Naive thymus-derived CD8-positive, alpha-beta T cell (primary cell): ENCODE results near the gene SERPINA3. TPM values are rescaled to one million over a fixed set of nuclear protein-coding genes. Genes with fewer than 3 reads are reported as not detected.
"Not testable (repeated sequence)": the region's sequence is repeated elsewhere in the genome, so short reads cannot be mapped to it uniquely, and the experiment has no call there.

Source experiments
- ATAC-seq, 2 donors: fragments of 150-1000 bp; cut with Tn5 transposase in 1 of 2; sonication (Bioruptor Pico), chemical (Tn5 transposase) in 1 of 2; 1 replicate in 1 of 2; 2 replicates in 1 of 2; pipeline ENCODE4 v1.10.0; 2021; ENCODE audit warnings: mild to moderate bottlenecking in 2 of 2, moderate library complexity in 2 of 2
- POLR2A ChIA-PET: fragments of 350-600 bp; sonication (Branson Sonifier 250); formaldehyde crosslinking; loops from one replicate; lab custom pipeline; 2021; ENCODE audit warnings: antibody characterized with exemption; lab: Charles Lee
- DNase-seq, 10 donors: peaks; one replicate each; pipeline versions ENCODE4 v3.0.0 to v3.0.0-alpha.2; 2020 to 2022
- H3K27ac Mint-ChIP-seq, 10 donors: one replicate each; pipeline ENCODE4 v1.8.0; 2020 to 2022; ENCODE audit warnings: mild to moderate bottlenecking in 10 of 10, mixed read lengths in 10 of 10, moderate library complexity in 4 of 10, inconsistent platforms in 1 of 10
- H3K27me3 Mint-ChIP-seq, 5 donors: one replicate each; pipeline ENCODE4 v1.8.0; 2021 to 2022; ENCODE audit warnings: mixed read lengths in 5 of 5
- H3K36me3 Mint-ChIP-seq, 3 donors: one replicate each; pipeline ENCODE4 v1.8.0; 2020 to 2022; ENCODE audit warnings: mixed read lengths in 3 of 3, mild to moderate bottlenecking in 2 of 3, inconsistent platforms in 1 of 3
- H3K4me1 Mint-ChIP-seq, 4 donors: one replicate each; pipeline ENCODE4 v1.8.0; 2021 to 2022; ENCODE audit warnings: mixed read lengths in 4 of 4
- H3K4me3 Mint-ChIP-seq, 10 donors: one replicate each; pipeline ENCODE4 v1.8.0; 2020 to 2022; ENCODE audit warnings: mild to moderate bottlenecking in 10 of 10, mixed read lengths in 10 of 10, moderate library complexity in 6 of 10, inconsistent platforms in 1 of 10
- H3K9me3 Mint-ChIP-seq, 9 donors: one replicate each; pipeline ENCODE4 v1.8.0; 2020 to 2022; ENCODE audit warnings: mixed read lengths in 9 of 9, mild to moderate bottlenecking in 3 of 9, inconsistent platforms in 1 of 9, moderate library complexity in 1 of 9
- polyA plus RNA-seq, 3 donors: library from polyadenylated mRNA; unstranded; fragments of 300-500 nt; fragmentation: Illumina TruSeq; gene quantifications; one replicate each; pipeline ENCODE4 v1.2.3, GENCODE V29; 2021
- total RNA-seq, 8 experiments: library from RNA in 2 of 8; stranded (reverse) in 2 of 8; gene quantifications; one replicate each; pipeline ENCODE4 v1.2.3 and lab custom pipeline; 2021 to 2026

SERPINA3 gene
- total and polyA plus RNA-seq, 5 experiments from 2014 or later, result not detected

DNA sequence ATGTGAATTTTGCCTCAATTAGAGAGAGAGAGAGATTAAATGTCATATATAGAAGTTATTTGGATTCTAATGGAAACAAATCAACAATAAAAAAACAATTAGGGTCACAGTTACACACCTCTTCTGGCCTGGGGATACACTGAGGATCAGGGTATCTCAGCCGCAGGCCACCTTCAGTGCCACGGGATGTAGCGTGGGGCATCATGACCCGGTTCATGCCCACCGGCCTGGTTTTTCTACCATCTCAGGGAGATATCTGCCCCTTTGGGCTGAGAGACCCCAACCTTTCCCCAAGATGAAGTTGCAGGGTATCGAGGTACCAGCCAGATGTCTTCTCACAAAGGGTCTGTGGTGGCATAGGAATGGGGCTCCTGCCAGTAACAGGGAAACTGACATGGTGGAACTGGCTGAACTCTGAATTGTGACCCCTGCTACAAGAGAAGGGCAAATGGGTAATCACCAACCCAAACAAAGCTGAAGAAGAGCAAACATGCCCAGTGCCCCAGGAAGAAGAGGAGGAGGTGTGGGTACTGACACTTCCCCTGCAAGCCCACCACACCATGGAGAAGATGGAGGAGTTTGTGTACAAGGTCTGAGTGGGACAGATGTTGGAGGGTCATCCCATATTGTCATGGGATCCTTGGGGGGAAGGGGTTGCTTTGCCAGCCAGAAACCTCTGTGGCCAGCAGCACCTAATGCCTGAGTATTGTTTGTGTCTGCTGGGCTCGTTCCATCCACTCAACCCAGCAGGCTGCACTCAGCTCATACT lies 19.5 kb downstream of the SERPINA3 start:
- H3K4me3 Mint-ChIP-seq, result no peak overlapping the region
- DNase-seq, result no peak
- POLR2A ChIA-PET, result no interaction called here
- no peaks in the 10 kb centered on the region for H3K9me3 Mint-ChIP-seq
- no peak for ATAC-seq
- no peaks in the 10 kb centered on the region for H3K36me3 Mint-ChIP-seq
- peaks cover 4 to 42% (median 12%) of the 10 kb centered on the region in 5 donors for H3K27me3 Mint-ChIP-seq
- no peak overlapping the region for H3K27ac Mint-ChIP-seq
- H3K4me1 Mint-ChIP-seq, result no peaks in the 10 kb centered on the region

GRCh38 chr14:94632305-94632590 lies 20.1 kb downstream of the SERPINA3 start:
- H3K36me3 Mint-ChIP-seq, result no peaks in the 10 kb centered on the region
- H3K27ac Mint-ChIP-seq, result no peak overlapping the region
- peaks cover 4 to 38% (median 11%) of the 10 kb centered on the region in 5 donors for H3K27me3 Mint-ChIP-seq
- no peak overlapping the region for H3K4me3 Mint-ChIP-seq
- H3K9me3 Mint-ChIP-seq, result no peaks in the 10 kb centered on the region
- no peaks in the 10 kb centered on the region for H3K4me1 Mint-ChIP-seq
- POLR2A ChIA-PET, result no interaction called here
- DNase-seq, result no peak
- ATAC-seq, result no peak

- ATAC-seq (no peak), DNase-seq (no peak)
- H3K27me3 Mint-ChIP-seq, result peaks cover 2 to 33% (median 11%) of the 10 kb centered on the region in 5 donors
- POLR2A ChIA-PET, result no interaction called here
- no peaks in the 10 kb centered on the region for H3K4me1 Mint-ChIP-seq
- no peaks in the 10 kb centered on the region for H3K36me3 Mint-ChIP-seq
- no peaks in the 10 kb centered on the region for H3K9me3 Mint-ChIP-seq
- H3K4me3 Mint-ChIP-seq, result no peak overlapping the region
- no peak overlapping the region for H3K27ac Mint-ChIP-seq
These were observed 20.9 kb downstream of the SERPINA3 start for GRCh38 chr14:94633121-94633520.

GRCh38 chr14:94635154-94635553 lies 23.0 kb downstream of the SERPINA3 start:
- ATAC-seq (no peak), DNase-seq (no peak)
- Mint-ChIP-seq H3K9me3 (no peaks in the 10 kb centered on the region), H3K36me3 (no peaks in the 10 kb centered on the region), H3K27me3 (peaks cover 4 to 24% (median 7%) of the 10 kb centered on the region in 5 donors), H3K4me1 (peaks cover 0 to 3% (median 0%) of the 10 kb centered on the region in 4 donors), H3K27ac (no peak overlapping the region), H3K4me3 (no peak overlapping the region)
- POLR2A ChIA-PET, result no interaction called here

GRCh38 chr14:94636744-94637412 lies 24.7 kb downstream of the SERPINA3 start:
- H3K36me3 Mint-ChIP-seq, result no peaks in the 10 kb centered on the region
- POLR2A ChIA-PET, result no interaction called here
- DNase-seq (no peak), ATAC-seq (no peak)
- H3K4me3 Mint-ChIP-seq, result no peak overlapping the region
- H3K4me1 Mint-ChIP-seq, result peaks cover 0 to 3% (median 0%) of the 10 kb centered on the region in 4 donors
- peaks cover 4 to 11% (median 5%) of the 10 kb centered on the region in 5 donors for H3K27me3 Mint-ChIP-seq
- no peaks in the 10 kb centered on the region for H3K9me3 Mint-ChIP-seq
- no peak overlapping the region for H3K27ac Mint-ChIP-seq

DNA sequence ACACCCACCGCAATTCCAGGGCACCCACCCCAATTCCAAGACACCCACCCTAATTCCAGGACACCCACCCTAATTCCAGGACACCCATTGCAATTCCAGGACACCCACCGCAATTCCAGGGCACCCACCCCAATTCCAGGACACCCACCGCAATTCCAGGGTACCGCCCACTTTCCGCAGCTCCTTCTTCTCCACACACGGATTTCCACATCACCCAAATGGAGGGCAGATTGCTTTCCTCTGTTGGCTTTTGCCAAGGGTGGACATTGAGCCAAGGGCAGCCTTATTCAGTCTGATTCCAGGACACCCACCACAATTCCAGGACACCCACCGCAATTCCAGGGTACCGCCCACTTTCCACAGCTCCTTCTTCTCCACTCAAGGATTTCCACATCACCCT lies 25.6 kb downstream of the SERPINA3 start:
- H3K9me3 Mint-ChIP-seq, ATAC-seq, H3K4me1 Mint-ChIP-seq, DNase-seq, H3K4me3 Mint-ChIP-seq, H3K27me3 Mint-ChIP-seq, H3K36me3 Mint-ChIP-seq, POLR2A ChIA-PET: not testable (repeated sequence)
- H3K27ac Mint-ChIP-seq, result peak overlapping the region in 1 of 10 donors; percentile 65

- H3K9me3 Mint-ChIP-seq, result no peaks in the 10 kb centered on the region
- H3K4me1 Mint-ChIP-seq, result peaks cover 0 to 3% (median 0%) of the 10 kb centered on the region in 4 donors
- peak overlapping the region in 1 of 10 donors; percentile 69 for H3K27ac Mint-ChIP-seq
- no peak overlapping the region for H3K4me3 Mint-ChIP-seq
- POLR2A ChIA-PET, result no interaction called here
- peaks cover 4 to 8% (median 4%) of the 10 kb centered on the region in 5 donors for H3K27me3 Mint-ChIP-seq
- no peak for ATAC-seq
- no peaks in the 10 kb centered on the region for H3K36me3 Mint-ChIP-seq
- DNase-seq, result no peak
These were observed 26.1 kb downstream of the SERPINA3 start for GRCh38 chr14:94638339-94638738.

DNA sequence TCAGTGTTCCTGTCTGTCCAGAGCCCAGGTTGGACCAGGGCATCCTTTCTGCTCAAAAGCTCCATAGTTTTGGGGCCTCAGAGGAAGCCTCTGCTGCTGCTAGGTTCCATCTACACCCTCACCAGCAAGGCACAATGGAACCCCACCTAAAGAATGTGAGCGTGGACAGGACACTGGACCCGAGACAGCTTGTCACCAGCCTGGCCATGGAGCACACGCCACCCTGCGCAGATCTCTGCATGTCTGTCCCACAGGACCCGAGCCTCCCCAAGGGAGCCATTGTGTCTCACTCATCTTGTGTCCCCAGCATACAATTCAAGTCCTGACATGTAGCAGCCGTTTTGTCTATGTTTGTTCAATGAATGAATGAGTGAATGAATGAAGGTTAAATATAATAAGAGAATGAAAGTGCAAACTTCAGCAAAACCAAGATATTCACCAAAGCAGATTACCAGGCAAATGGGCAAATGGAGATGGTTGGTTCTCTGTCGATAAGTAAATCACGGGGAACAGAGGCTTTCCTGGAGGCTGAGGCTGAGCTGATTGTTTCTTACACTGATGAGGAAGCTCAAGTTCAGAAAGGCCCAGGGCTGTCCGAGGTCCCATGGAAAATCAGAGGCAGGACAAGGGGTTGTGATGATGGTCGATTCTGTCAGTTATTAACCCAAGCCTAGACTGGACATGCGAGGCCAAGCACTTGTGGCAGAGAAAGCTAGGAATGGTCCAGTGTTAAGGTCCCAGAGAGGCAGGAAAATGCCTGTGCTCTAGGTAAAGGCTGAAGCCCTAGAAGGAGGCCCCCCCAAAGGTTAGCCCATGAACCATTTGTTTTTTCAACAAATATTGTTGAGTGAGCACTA lies 27.0 kb downstream of the SERPINA3 start:
- ATAC-seq (no peak), DNase-seq (no peak)
- Mint-ChIP-seq H3K27me3 (peaks cover 2 to 7% (median 4%) of the 10 kb centered on the region in 5 donors), H3K36me3 (no peaks in the 10 kb centered on the region), H3K27ac (peak overlapping the region in 1 of 10 donors; percentile 69), H3K9me3 (no peaks in the 10 kb centered on the region), H3K4me3 (no peak overlapping the region), H3K4me1 (peaks cover 0 to 3% (median 0%) of the 10 kb centered on the region in 4 donors)
- POLR2A ChIA-PET, result no interaction called here

- Mint-ChIP-seq H3K4me3 (no peak overlapping the region), H3K36me3 (no peaks in the 10 kb centered on the region), H3K9me3 (peaks cover 0 to 7% (median 0%) of the 10 kb centered on the region in 9 donors), H3K27ac (no peak overlapping the region), H3K4me1 (peaks cover 0 to 5% (median 0%) of the 10 kb centered on the region in 4 donors), H3K27me3 (peaks cover 2 to 17% (median 11%) of the 10 kb centered on the region in 5 donors)
- DNase-seq (no peak), ATAC-seq (no peak)
- POLR2A ChIA-PET, result no interaction called here
These were observed 28.8 kb downstream of the SERPINA3 start for GRCh38 chr14:94640721-94641631.

- H3K27me3 Mint-ChIP-seq, result peaks cover 4 to 20% (median 11%) of the 10 kb centered on the region in 5 donors
- DNase-seq (no peak), ATAC-seq (no peak)
- no peak overlapping the region for H3K4me3 Mint-ChIP-seq
- H3K27ac Mint-ChIP-seq, result no peak overlapping the region
- H3K9me3 Mint-ChIP-seq, result peaks cover 0 to 10% (median 0%) of the 10 kb centered on the region in 9 donors
- H3K36me3 Mint-ChIP-seq, result no peaks in the 10 kb centered on the region
- peaks cover 0 to 5% (median 0%) of the 10 kb centered on the region in 4 donors for H3K4me1 Mint-ChIP-seq
- POLR2A ChIA-PET, result no interaction called here
These were observed 29.4 kb downstream of the SERPINA3 start for GRCh38 chr14:94641632-94641955.

- POLR2A ChIA-PET, result no interaction called here
- peaks cover 4 to 20% (median 11%) of the 10 kb centered on the region in 5 donors for H3K27me3 Mint-ChIP-seq
- ATAC-seq, result no peak
These were observed 31.3 kb downstream of the SERPINA3 start for GRCh38 chr14:94643316-94644101.

More at GRCh38 chr14:94643316-94644101, 31.3 kb downstream of the SERPINA3 start:
- Mint-ChIP-seq H3K27ac (no peak overlapping the region), H3K4me1 (peaks cover 0 to 4% (median 0%) of the 10 kb centered on the region in 4 donors), H3K36me3 (no peaks in the 10 kb centered on the region), H3K9me3 (peaks cover 0 to 10% (median 5%) of the 10 kb centered on the region in 9 donors), H3K4me3 (no peak overlapping the region)
- DNase-seq, result no peak
